Jurkat, Clone E6-1 (cell line): Measurements from ENCODE around the gene RNF135.
"Not testable (repeated sequence)": the region's sequence is repeated elsewhere in the genome, so short reads cannot be mapped to it uniquely, and the experiment has no call there.

Experiments used
- DNase-seq: peaks from one replicate; pipeline ENCODE4 v3.0.0-alpha.2; 2011; ENCODE audit warnings: low read depth, low spot score
- H3K4me3 ChIP-seq: 2 replicates; pipeline ENCODE4 v1.5.1; 2011; ENCODE audit warnings: mild to moderate bottlenecking, low read length, control low read depth, moderate library complexity

Gene RNF135

DNA sequence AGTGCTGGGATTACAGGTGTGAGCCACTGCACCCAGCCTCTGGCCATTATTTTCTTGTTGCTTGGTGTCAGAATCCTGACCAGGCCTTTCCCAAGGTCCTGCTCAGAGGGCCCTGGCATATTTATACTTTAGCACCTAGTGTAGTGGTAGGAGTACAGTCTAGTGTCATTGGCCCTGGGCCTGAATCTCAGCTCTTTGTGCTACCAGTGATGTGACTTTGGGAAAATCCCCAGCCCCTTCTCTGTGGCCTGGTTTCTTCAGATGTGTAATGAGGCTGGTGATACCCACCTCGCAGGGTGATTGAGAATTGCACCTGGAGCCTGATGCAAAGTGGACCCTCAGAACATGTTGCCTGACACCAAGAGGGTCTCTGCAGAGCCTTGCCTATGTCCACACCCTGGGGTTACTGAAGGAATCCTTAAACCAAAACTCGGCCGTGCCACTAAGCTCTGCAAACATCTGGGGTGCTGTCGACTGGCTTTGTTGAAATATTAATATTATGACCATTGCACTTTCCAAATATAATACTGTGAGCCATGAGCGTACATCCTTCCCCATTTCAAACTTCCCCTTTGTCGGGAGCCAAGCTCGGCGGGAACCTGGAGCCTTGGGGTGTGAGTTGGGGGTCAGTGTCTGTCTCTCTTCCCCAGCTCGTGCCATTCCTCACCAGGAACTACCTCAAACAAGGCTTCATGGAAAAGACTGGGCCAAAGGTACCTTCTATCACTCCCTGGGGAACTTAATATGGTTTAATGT, 18.0 kb upstream of the RNF135 start:
- no peak for DNase-seq
- H3K4me3 ChIP-seq, result no peak overlapping the region

GRCh38 chr17:30954046-30954830, 16.6 kb upstream of the RNF135 start:
- H3K4me3 ChIP-seq, result no peak overlapping the region

DNA sequence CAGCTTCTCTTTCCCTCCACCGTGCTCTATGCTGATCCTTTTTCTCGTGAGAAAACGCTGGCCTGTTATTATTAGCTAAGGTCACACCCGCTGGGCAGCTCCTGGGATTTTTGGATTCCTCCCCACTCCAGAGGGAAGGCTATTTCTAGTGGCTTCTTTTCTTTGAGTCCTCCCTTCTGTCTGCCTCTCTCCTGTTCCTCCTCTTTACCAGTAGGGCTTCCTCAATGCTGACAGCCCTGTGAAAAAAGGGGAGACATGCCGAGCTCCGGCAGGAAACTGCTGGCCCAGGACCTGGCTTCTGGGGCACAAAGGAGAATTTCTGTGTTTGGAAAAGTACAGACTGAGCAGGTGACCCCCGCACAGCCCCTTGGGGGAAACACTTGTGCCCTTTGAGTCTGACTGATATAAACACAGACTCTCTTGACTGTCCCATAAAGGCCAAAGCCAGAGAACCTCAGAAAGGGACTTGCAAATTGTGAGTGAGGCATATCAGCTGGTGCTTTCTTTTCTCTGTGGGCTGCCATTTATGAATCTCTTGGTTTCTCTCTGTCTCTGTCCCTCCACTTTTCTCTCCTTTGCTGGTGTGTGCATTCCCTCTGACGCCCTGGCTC, 14.0 kb upstream of the RNF135 start:
- no peak for DNase-seq
- no peak overlapping the region for H3K4me3 ChIP-seq

More at GRCh38 chr17:30954046-30954830, 16.6 kb upstream of the RNF135 start:
- no peak for DNase-seq

DNA sequence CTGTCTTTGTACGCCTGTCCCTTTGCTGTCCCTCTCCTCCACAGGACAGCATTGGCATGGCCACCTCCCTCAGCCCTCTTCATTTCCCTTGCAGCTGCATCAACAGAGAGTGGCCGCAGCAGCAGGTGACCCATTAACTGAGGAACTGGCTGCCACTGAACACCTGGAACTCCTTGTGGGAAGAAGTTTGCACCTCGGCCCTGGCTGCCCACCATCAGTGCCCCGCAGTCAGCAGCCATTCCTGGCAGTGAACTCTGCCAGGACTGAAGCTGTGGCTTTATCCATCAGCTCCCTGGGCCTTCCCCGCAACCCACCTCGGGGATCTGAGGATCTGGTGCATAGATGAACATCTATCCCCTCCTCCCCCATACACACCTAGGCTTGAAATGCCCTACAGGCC, 13.1 kb upstream of the RNF135 start:
- no peak for DNase-seq
- no peak overlapping the region for H3K4me3 ChIP-seq

DNA sequence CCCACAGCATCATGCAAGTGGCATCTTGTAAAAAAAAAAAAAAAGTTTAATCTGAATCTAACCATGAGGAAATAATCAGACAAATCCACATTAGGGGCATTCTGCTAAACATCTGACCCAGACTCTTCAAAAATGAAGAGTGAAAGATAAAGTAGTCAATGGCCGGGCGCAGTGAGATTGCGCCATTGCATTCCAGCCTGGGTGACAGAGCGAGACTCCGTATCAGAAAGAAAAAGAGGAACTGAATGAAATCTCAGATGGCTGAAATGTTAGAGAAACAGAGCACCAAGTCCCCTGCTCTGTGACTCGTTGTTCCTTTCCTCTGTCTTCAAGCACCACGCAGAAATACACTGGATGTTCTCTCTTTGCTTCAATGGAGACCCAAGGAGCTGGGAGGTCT, 12.7 kb upstream of the RNF135 start:
- no peak overlapping the region for H3K4me3 ChIP-seq
- no peak for DNase-seq

- H3K4me3 ChIP-seq, result no peak overlapping the region
- DNase-seq, result no peak
Measured at GRCh38 chr17:30961209-30962188, 9.3 kb upstream of the RNF135 start.

- not testable (repeated sequence) for DNase-seq, H3K4me3 ChIP-seq
Measured at GRCh38 chr17:30964312-30964711, 6.5 kb upstream of the RNF135 start.

GRCh38 chr17:30964876-30965275, 6.0 kb upstream of the RNF135 start:
- H3K4me3 ChIP-seq, result no peak overlapping the region
- no peak for DNase-seq

DNA sequence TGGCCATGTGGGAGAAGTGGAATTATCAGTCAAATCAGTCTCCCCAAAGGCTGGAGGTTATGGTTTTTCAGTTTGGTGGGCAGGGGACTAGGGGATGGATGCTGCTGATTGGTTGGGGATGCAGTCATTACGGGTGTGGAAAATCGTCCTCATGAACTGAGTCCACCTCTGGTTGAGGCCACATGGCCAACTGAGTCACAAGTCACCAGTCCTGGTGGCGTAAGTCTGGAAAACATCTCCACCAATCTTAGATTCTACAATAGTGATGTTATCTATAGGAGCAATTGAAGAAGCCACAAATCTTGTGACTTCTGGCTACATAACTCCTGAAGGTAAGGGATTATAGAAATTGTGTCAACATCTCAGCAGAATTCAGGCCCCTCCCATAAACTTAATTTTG, 5.2 kb upstream of the RNF135 start:
- no peak overlapping the region for H3K4me3 ChIP-seq
- DNase-seq, result no peak

DNA sequence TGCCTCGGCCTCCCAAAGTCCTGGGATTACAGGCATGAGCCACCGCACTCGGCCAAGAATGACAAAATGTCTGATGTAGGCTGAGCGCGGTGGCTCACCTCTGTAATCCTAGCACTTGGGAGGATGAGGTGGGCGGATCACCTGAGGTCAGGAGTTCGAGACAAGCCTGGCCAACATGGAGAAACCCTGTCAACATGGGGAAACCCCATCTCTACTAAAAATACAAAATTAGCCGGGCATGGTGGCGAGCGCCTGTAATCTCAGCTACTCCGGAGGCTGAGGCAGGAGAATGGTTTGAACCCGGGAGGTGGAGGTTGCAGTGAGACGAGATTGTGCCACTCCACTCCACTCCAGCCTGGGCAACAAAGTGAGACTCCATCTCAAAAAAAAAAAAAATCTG, 2.9 kb upstream of the RNF135 start:
- not testable (repeated sequence) for H3K4me3 ChIP-seq, DNase-seq

GRCh38 chr17:30969989-30970830, 629 bp upstream of the RNF135 start:
- H3K4me3 ChIP-seq, result no peak overlapping the region
- no peak for DNase-seq

DNA sequence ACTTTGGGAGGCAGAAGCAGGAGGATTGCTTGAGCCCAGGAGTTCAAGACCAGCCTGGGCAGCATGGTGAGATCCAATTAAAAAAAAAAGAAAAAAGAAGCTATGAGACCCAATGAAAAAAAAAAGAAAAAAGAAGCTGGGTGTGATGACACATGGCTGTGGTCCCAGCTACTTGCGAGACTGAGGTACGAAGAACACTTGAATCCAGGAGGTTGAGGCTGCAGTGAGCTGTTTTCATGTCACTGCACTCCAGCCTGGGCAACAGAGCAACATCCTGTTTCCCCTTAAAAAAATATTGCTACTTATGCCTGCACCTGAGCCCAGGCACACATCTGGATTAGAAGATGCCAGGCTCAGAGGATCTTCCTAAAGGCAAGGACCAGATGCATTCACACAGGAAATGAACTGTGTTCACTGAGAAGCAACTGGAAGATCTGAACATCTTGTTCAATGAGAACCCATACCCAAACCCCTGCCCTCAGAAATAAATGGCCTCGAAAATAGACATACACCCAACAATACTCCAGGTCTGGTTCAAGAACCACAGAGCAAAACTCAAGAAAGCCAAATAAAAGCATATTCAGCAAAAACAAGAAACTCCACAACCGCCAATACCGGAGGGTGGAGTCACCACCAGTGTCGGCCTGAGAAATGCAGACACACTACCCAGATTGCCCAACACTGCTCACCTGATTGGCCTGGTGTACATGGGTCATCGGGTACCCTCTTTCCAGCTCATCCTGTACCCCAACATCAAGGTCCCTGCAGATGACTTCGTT, 4.4 kb downstream of the RNF135 start:
- DNase-seq, result no peak
- H3K4me3 ChIP-seq, result no peak overlapping the region

DNA sequence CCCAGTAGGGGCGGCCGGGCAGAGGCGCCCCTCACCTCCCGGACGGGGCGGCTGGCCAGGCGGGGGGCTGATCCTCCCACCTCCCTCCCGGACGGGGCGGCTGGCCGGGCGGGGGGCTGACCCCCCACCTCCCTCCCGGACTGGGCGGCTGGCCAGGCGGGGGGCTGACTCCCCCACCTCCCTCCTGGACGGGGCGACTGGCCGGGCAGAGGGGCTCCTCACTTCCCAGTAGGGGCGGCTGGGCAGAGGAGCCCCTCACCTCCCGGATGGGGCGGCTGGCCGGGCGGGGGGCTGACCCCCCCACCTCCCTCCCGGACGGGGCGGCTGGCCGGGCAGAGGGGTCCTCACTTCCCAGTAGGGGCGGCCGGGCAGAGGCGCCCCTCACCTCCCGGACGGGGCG, 9.1 kb downstream of the RNF135 start:
- not testable (repeated sequence) for H3K4me3 ChIP-seq, DNase-seq

GRCh38 chr17:30981531-30982519, 11.0 kb downstream of the RNF135 start:
- no peak overlapping the region for H3K4me3 ChIP-seq
- no peak for DNase-seq

DNA sequence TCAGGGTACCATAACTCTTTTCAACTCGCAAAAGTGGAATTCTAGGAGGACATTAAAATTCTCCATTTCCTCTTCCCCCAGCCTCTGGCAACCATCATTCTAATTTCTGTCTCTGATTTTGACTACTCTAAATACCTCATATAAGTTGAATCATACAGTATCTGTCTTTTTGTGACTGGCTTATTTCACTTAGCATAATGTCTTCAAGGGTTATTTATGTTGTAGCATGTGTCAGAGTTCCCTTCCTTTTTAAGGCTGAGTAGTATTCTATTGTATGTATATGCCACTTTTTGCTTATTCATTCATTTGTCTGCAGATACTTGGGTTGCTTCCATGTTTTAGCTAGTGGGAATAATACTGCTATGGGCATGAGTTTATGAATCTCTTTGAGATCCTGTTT, 12.0 kb downstream of the RNF135 start:
- DNase-seq, result no peak
- H3K4me3 ChIP-seq, result no peak overlapping the region

DNA sequence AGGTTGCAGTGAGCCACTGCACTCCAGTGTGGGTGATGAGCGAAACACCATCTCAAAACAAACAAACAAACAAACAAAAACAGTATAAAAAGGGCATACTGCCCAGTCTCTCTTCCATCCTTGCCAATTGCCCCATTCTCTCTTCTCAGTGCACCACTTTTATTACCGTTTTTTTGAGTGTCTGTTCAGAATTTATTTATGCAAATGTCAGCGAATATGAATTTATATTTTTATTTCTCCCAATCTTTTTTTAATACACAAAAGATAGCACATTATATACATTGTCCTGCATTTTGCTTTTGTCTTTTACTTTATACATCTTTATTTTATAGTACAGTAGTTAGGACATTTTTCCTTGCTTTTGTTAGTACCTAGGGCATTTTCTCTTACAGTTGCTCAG, 19.6 kb downstream of the RNF135 start:
- H3K4me3 ChIP-seq, result no peak overlapping the region
- no peak for DNase-seq
